H9 (cell line): ENCODE results near the gene SLC38A11. TPM values are rescaled to one million over a fixed set of nuclear protein-coding genes. Genes with fewer than 3 reads are reported as not detected.

Source experiments
- DNase-seq: peaks from one replicate; pipeline ENCODE4 v3.0.0-alpha.2; 2017
- H2AFZ ChIP-seq: one replicate; pipeline ENCODE4 v1.6.1; 2013; ENCODE audit warnings: mild to moderate bottlenecking, low read length, control low read depth, moderate library complexity
- H2AK5ac ChIP-seq: 2 replicates; pipeline ENCODE4 v1.6.1; 2013; ENCODE audit warnings: low read length, control low read depth, mixed read lengths; ENCODE audit not compliant: insufficient read length
- H2BK120ac ChIP-seq: one replicate; pipeline ENCODE4 v1.6.1; 2013; ENCODE audit warnings: low read depth, mild to moderate bottlenecking, low read length, control low read depth, inconsistent platforms; ENCODE audit not compliant: poor library complexity, severe bottlenecking
- H2BK12ac ChIP-seq: 2 replicates; pipeline ENCODE4 v1.6.1; 2013; ENCODE audit warnings: low read length, control low read depth, mixed read lengths, low read depth; ENCODE audit not compliant: insufficient read length
- H2BK15ac ChIP-seq: 2 replicates; pipeline ENCODE4 v1.6.1; 2013; ENCODE audit warnings: low read depth, low read length, control low read depth
- H2BK20ac ChIP-seq: one replicate; pipeline ENCODE4 v1.6.1; 2013; ENCODE audit warnings: low read depth, mild to moderate bottlenecking, low read length, control low read depth, inconsistent platforms; ENCODE audit not compliant: poor library complexity, severe bottlenecking
- H2BK5ac ChIP-seq: 2 replicates; pipeline ENCODE4 v1.6.1; 2013; ENCODE audit warnings: low read length, control low read depth, mixed read lengths; ENCODE audit not compliant: insufficient read length
- H3K14ac ChIP-seq: 2 replicates; pipeline ENCODE4 v1.6.1; 2013; ENCODE audit warnings: low read length, control low read depth; ENCODE audit not compliant: insufficient read depth
- H3K18ac ChIP-seq: 2 replicates; pipeline ENCODE4 v1.6.1; 2013; ENCODE audit warnings: low read depth, mild to moderate bottlenecking, mixed read lengths, low read length, control low read depth; ENCODE audit not compliant: insufficient read length
- H3K23ac ChIP-seq: 2 replicates; pipeline ENCODE4 v1.6.1; 2013; ENCODE audit warnings: low read length, control low read depth, mixed read lengths, low read depth; ENCODE audit not compliant: insufficient read length
- H3K23me2 ChIP-seq: 2 replicates; pipeline ENCODE4 v1.6.1; 2013; ENCODE audit warnings: low read depth, mild to moderate bottlenecking, mixed read lengths, low read length, control low read depth; ENCODE audit not compliant: insufficient read length, poor library complexity, severe bottlenecking
- H3K27ac ChIP-seq: 2 replicates; pipeline ENCODE4 v1.5.1; 2013; ENCODE audit warnings: low read length, control low read depth, mixed read lengths, low read depth; ENCODE audit not compliant: insufficient read length
- H3K27me3 ChIP-seq: 2 replicates; pipeline ENCODE4 v1.6.1; 2013; ENCODE audit warnings: low read length, control low read depth, inconsistent platforms; ENCODE audit not compliant: insufficient read depth
- H3K4ac ChIP-seq: 2 replicates; pipeline ENCODE4 v1.6.1; 2013; ENCODE audit warnings: low read depth, mild to moderate bottlenecking, control low read depth, inconsistent platforms, low read length, moderate library complexity
- H3K4me1 ChIP-seq: 2 replicates; pipeline ENCODE4 v1.6.1; 2013; ENCODE audit warnings: low read length, control low read depth, inconsistent platforms; ENCODE audit not compliant: insufficient read depth
- H3K4me2 ChIP-seq: 2 replicates; pipeline ENCODE4 v1.6.1; 2013; ENCODE audit warnings: low read length, control low read depth, mixed read lengths; ENCODE audit not compliant: insufficient read length, insufficient read depth
- H3K56ac ChIP-seq: 2 replicates; pipeline ENCODE4 v1.6.1; 2013; ENCODE audit warnings: low read depth, mild to moderate bottlenecking, mixed read lengths, low read length, control low read depth; ENCODE audit not compliant: insufficient read length
- H3K79me1 ChIP-seq: 2 replicates; pipeline ENCODE4 v1.6.1; 2013; ENCODE audit warnings: low read depth, mild to moderate bottlenecking, moderate library complexity, low read length, control low read depth, inconsistent platforms; ENCODE audit not compliant: insufficient read depth, poor library complexity, severe bottlenecking
- H3K79me2 ChIP-seq: 2 replicates; pipeline ENCODE4 v1.6.1; 2013; ENCODE audit warnings: low read length, control low read depth, inconsistent platforms; ENCODE audit not compliant: insufficient read depth
- H3K9ac ChIP-seq: 2 replicates; pipeline ENCODE4 v1.6.1; 2013; ENCODE audit warnings: low read length, control low read depth, mixed read lengths; ENCODE audit not compliant: insufficient read length; ENCODE audit errors: extremely low read depth
- H3K9me3 ChIP-seq: one replicate; pipeline ENCODE4 v1.6.1; 2013; ENCODE audit warnings: low read depth, low read length, inconsistent platforms; ENCODE audit not compliant: control insufficient read depth
- H3T11ph ChIP-seq: one replicate; pipeline ENCODE4 v1.6.1; 2013; ENCODE audit warnings: mild to moderate bottlenecking, low read length, control low read depth, inconsistent platforms
- H4K20me1 ChIP-seq: one replicate; pipeline ENCODE4 v1.6.1; 2013; ENCODE audit not compliant: control insufficient read depth, insufficient read length, insufficient read depth
- H4K5ac ChIP-seq: 2 replicates; pipeline ENCODE4 v1.6.1; 2013; ENCODE audit warnings: low read depth, mild to moderate bottlenecking, mixed read lengths, low read length, control low read depth; ENCODE audit not compliant: insufficient read length
- H4K8ac ChIP-seq: replicated peaks from 2 replicates; pipeline ENCODE4 v1.6.1; 2013; ENCODE audit warnings: low read length, control low read depth, mixed read lengths, low read depth; ENCODE audit not compliant: insufficient read length
- H4K91ac ChIP-seq: 2 replicates; pipeline ENCODE4 v1.6.1; 2013; ENCODE audit warnings: low read depth, mild to moderate bottlenecking, moderate library complexity, mixed read lengths, low read length, control low read depth; ENCODE audit not compliant: insufficient read length
- H3K27ac Mint-ChIP-seq, 3 experiments: 2 replicates in 2 of 3; 3 replicates in 1 of 3; pipeline ENCODE4 v1.8.0; 2020 to 2021; ENCODE audit warnings: mixed read lengths in 3 of 3, mild to moderate bottlenecking in 1 of 3, moderate library complexity in 1 of 3
- H3K27me3 Mint-ChIP-seq: 2 replicates; pipeline ENCODE4 v1.8.0; 2021; ENCODE audit warnings: low read depth, mild to moderate bottlenecking, moderate library complexity, mixed read lengths
- H3K36me3 Mint-ChIP-seq, 3 experiments: 2 replicates in 2 of 3; 3 replicates in 1 of 3; pipeline ENCODE4 v1.8.0; 2020 to 2021; ENCODE audit warnings: low read depth in 3 of 3, mixed read lengths in 3 of 3; ENCODE audit not compliant: insufficient read depth in 1 of 3
- H3K4me1 Mint-ChIP-seq, 2 experiments: 2 replicates each; pipeline ENCODE4 v1.8.0; 2020; ENCODE audit warnings: mixed read lengths in 2 of 2
- H3K4me3 Mint-ChIP-seq, 2 experiments: 2 replicates in 1 of 2; 3 replicates in 1 of 2; pipeline ENCODE4 v1.8.0; 2020 to 2021; ENCODE audit warnings: mild to moderate bottlenecking in 2 of 2, mixed read lengths in 2 of 2, moderate library complexity in 1 of 2
- H3K9me3 Mint-ChIP-seq, 2 experiments: 2 replicates in 1 of 2; 3 replicates in 1 of 2; pipeline ENCODE4 v1.8.0; 2020; ENCODE audit warnings: mild to moderate bottlenecking in 2 of 2, mixed read lengths in 2 of 2, moderate library complexity in 1 of 2
- WGBS: extraction: QIAGEN DNeasy Blood & Tissue Kit; methylation state at CpG from one replicate; pipeline ENCODE4 v1.1.7; 2013; ENCODE audit warnings: missing lambda C conversion rate, low lambda C conversion rate, mixed read lengths; ENCODE audit not compliant: insufficient read length; ENCODE audit errors: extremely low coverage; 5-methylcytosine and 5-hydroxymethylcytosine counted together
- total RNA-seq: library from RNA; stranded (reverse); gene quantifications from 2 replicates; pipeline ENCODE4 v1.2.1, GENCODE V29; 2021
- TF ChIP-seq, protein P1 (sequence below): fragments of 200-600 bp; sonication (generic); conservative IDR thresholded peaks from 3 replicates; pipeline ENCODE4 v1.8.0; 2021; ENCODE audit warnings: antibody characterized with exemption, mild to moderate bottlenecking

SLC38A11 gene
- total RNA-seq, 1 experiment from 2014 or later = not detected

GRCh38 chr2:164948540-164948939 is 6.8 kb downstream of the SLC38A11 start:
- Mint-ChIP-seq H3K36me3 (no peaks in the 10 kb centered on the region), H3K9me3 (no peaks in the 10 kb centered on the region), H3K4me1 (no peaks in the 10 kb centered on the region), H3K27me3 (peaks cover 1% of the 10 kb centered on the region; the same call in 1 of the 2 replicates), H3K4me3 (no peak overlapping the region), H3K27ac (peak overlapping the region in 1 of 3 experiments; percentile 20; a peak in 1 of 7 replicates)
- H4K20me1 ChIP-seq = no peaks in the 10 kb centered on the region
- H3K56ac ChIP-seq = no peak overlapping the region
- H4K91ac ChIP-seq = no peak overlapping the region
- no peaks in the 10 kb centered on the region for H3K4me1 ChIP-seq
- no peak overlapping the region for H3K27ac ChIP-seq
- no peaks in the 10 kb centered on the region for H3K9me3 ChIP-seq
- H2BK15ac ChIP-seq = no peak overlapping the region
- no peak overlapping the region for H3K4me2 ChIP-seq
- no peak overlapping the region for H2AFZ ChIP-seq
- H3K79me2 ChIP-seq = no peaks in the 10 kb centered on the region
- H4K8ac ChIP-seq = no peak overlapping the region
- H3K27me3 ChIP-seq = no peaks in the 10 kb centered on the region
- H2BK5ac ChIP-seq = no peak overlapping the region
- no peak overlapping the region for H3K4ac ChIP-seq
- H3K23ac ChIP-seq = no peak overlapping the region
- H2BK20ac ChIP-seq = no peak overlapping the region
- no peaks in the 10 kb centered on the region for H3K79me1 ChIP-seq
- no peak overlapping the region for H3K9ac ChIP-seq
- no CpG with 5 or more reads among the region's 1 CpG for WGBS
- TF ChIP-seq, protein P1, sequence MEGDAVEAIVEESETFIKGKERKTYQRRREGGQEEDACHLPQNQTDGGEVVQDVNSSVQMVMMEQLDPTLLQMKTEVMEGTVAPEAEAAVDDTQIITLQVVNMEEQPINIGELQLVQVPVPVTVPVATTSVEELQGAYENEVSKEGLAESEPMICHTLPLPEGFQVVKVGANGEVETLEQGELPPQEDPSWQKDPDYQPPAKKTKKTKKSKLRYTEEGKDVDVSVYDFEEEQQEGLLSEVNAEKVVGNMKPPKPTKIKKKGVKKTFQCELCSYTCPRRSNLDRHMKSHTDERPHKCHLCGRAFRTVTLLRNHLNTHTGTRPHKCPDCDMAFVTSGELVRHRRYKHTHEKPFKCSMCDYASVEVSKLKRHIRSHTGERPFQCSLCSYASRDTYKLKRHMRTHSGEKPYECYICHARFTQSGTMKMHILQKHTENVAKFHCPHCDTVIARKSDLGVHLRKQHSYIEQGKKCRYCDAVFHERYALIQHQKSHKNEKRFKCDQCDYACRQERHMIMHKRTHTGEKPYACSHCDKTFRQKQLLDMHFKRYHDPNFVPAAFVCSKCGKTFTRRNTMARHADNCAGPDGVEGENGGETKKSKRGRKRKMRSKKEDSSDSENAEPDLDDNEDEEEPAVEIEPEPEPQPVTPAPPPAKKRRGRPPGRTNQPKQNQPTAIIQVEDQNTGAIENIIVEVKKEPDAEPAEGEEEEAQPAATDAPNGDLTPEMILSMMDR = no peak
- H4K5ac ChIP-seq = no peak overlapping the region
- no peak overlapping the region for H3T11ph ChIP-seq
- no peak overlapping the region for H3K14ac ChIP-seq
- no peaks in the 10 kb centered on the region for H3K23me2 ChIP-seq
- DNase-seq = no peak
- no peak overlapping the region for H3K18ac ChIP-seq
- no peak overlapping the region for H2AK5ac ChIP-seq
- H2BK120ac ChIP-seq = no peak overlapping the region
- no peak overlapping the region for H2BK12ac ChIP-seq
